Astrocyte (in vitro differentiated cells and primary cell): ENCODE data around the gene PLAC1. TPM values are rescaled to one million over a fixed set of nuclear protein-coding genes. Genes with fewer than 3 reads are reported as not detected.

Source experiments
- DNase-seq: peaks from one replicate; pipeline ENCODE4 v3.0.0-alpha.2; 2010; ENCODE audit warnings: low read depth
- FAIRE-seq: peaks from 2 replicates; lab custom pipeline; 2011; peaks lifted over from hg19 to GRCh38; lab: Jason Lieb, UNC
- H2AFZ ChIP-seq: 2 replicates; pipeline ENCODE4 v1.6.0; 2012; ENCODE audit warnings: low read depth, low read length, inconsistent platforms
- H3K27ac ChIP-seq: 2 replicates; pipeline ENCODE4 v1.5.1; 2011; ENCODE audit warnings: low read depth, low read length, inconsistent platforms
- H3K27me3 ChIP-seq: 2 replicates; pipeline ENCODE4 v1.6.0; 2011; ENCODE audit warnings: low read length, inconsistent platforms; ENCODE audit not compliant: insufficient read depth
- H3K36me3 ChIP-seq: 2 replicates; pipeline ENCODE4 v1.5.1; 2011; ENCODE audit warnings: low read length, inconsistent platforms; ENCODE audit not compliant: insufficient read depth
- H3K4me1 ChIP-seq: 2 replicates; pipeline ENCODE4 v1.5.1; 2011; ENCODE audit warnings: low read length, inconsistent platforms; ENCODE audit not compliant: insufficient read depth
- H3K4me2 ChIP-seq: 2 replicates; pipeline ENCODE4 v1.6.0; 2012; ENCODE audit warnings: low read length, inconsistent platforms
- H3K4me3 ChIP-seq: 2 replicates; pipeline ENCODE4 v1.5.1; 2011; ENCODE audit warnings: low read depth, mild to moderate bottlenecking, low read length, inconsistent platforms; ENCODE audit not compliant: insufficient read depth
- H3K79me2 ChIP-seq: 2 replicates; pipeline ENCODE4 v1.6.0; 2012; ENCODE audit warnings: mild to moderate bottlenecking, low read length, inconsistent platforms; ENCODE audit not compliant: insufficient read depth
- H3K9ac ChIP-seq: 2 replicates; pipeline ENCODE4 v1.6.0; 2012; ENCODE audit warnings: mild to moderate bottlenecking, low read length, inconsistent platforms
- H3K9me3 ChIP-seq: 2 replicates; pipeline ENCODE4 v1.5.1; 2012; ENCODE audit warnings: low read depth, mild to moderate bottlenecking, low read length, inconsistent platforms; ENCODE audit not compliant: insufficient read depth
- H4K20me1 ChIP-seq: 2 replicates; pipeline ENCODE4 v1.6.0; 2012; ENCODE audit warnings: low read length, inconsistent platforms; ENCODE audit not compliant: insufficient read depth
- H3K27ac Mint-ChIP-seq: one replicate; pipeline ENCODE4 v1.8.0; 2021; ENCODE audit warnings: mild to moderate bottlenecking, mixed read lengths; ENCODE audit not compliant: unreplicated experiment
- H3K27me3 Mint-ChIP-seq: one replicate; pipeline ENCODE4 v1.8.0; 2021; ENCODE audit warnings: low read depth, mixed read lengths; ENCODE audit not compliant: unreplicated experiment
- H3K36me3 Mint-ChIP-seq: one replicate; pipeline ENCODE4 v1.8.0; 2021; ENCODE audit warnings: low read depth, mixed read lengths; ENCODE audit not compliant: unreplicated experiment
- H3K4me1 Mint-ChIP-seq: one replicate; pipeline ENCODE4 v1.8.0; 2021; ENCODE audit warnings: low read depth, mixed read lengths; ENCODE audit not compliant: unreplicated experiment
- H3K4me3 Mint-ChIP-seq: one replicate; pipeline ENCODE4 v1.8.0; 2021; ENCODE audit warnings: mild to moderate bottlenecking, moderate library complexity, mixed read lengths; ENCODE audit not compliant: unreplicated experiment
- H3K9me3 Mint-ChIP-seq: one replicate; pipeline ENCODE4 v1.8.0; 2021; ENCODE audit warnings: mild to moderate bottlenecking, mixed read lengths; ENCODE audit not compliant: unreplicated experiment
- CTCF ChIP-seq: IDR thresholded peaks from 2 replicates; pipeline ENCODE4 v1.5.1; 2011; ENCODE audit warnings: low read depth, mild to moderate bottlenecking, inconsistent platforms, low read length, moderate library complexity; ENCODE audit not compliant: insufficient read depth
- EZH2 ChIP-seq: IDR thresholded peaks from 2 replicates; pipeline ENCODE4 v1.6.1; 2012; ENCODE audit warnings: mild to moderate bottlenecking, low read length, inconsistent platforms; ENCODE audit not compliant: insufficient read depth
- total RNA-seq: library from RNA; stranded (reverse); gene quantifications from 2 replicates; pipeline ENCODE4 v1.2.1, GENCODE V29; 2021

The PLAC1 gene
- total RNA-seq, 1 donor from 2014 or later: 0.61 TPM

GRCh38 chrX:134633394-134633793 is 24.9 kb downstream of the PLAC1 start:
- no peaks in the 10 kb centered on the region for H3K9me3 ChIP-seq
- Mint-ChIP-seq H3K27me3 (no peaks in the 10 kb centered on the region), H3K36me3 (no peaks in the 10 kb centered on the region), H3K27ac (no peak overlapping the region), H3K9me3 (no peaks in the 10 kb centered on the region), H3K4me3 (no peak overlapping the region), H3K4me1 (peaks cover 10% of the 10 kb centered on the region)
- no peak overlapping the region for H3K27ac ChIP-seq
- H3K4me3 ChIP-seq: no peak overlapping the region
- TF ChIP-seq CTCF (no peak), EZH2 (no peak)
- H3K36me3 ChIP-seq: no peaks in the 10 kb centered on the region
- DNase-seq: no peak
- no peak for FAIRE-seq
- no peaks in the 10 kb centered on the region for H3K27me3 ChIP-seq
- H3K4me1 ChIP-seq: no peaks in the 10 kb centered on the region
- H2AFZ ChIP-seq: no peak overlapping the region
- H3K79me2 ChIP-seq: no peaks in the 10 kb centered on the region
- H4K20me1 ChIP-seq: no peaks in the 10 kb centered on the region
- H3K4me2 ChIP-seq: no peak overlapping the region
- no peak overlapping the region for H3K9ac ChIP-seq

GRCh38 chrX:134632355-134632754 is 25.9 kb downstream of the PLAC1 start:
- H3K36me3 ChIP-seq: no peaks in the 10 kb centered on the region
- no peaks in the 10 kb centered on the region for H3K4me1 ChIP-seq
- no peak overlapping the region for H3K9ac ChIP-seq
- no peak overlapping the region for H3K4me3 ChIP-seq
- TF ChIP-seq CTCF: no peak
- no peak for TF ChIP-seq EZH2
- Mint-ChIP-seq H3K4me3 (no peak overlapping the region), H3K36me3 (no peaks in the 10 kb centered on the region), H3K27me3 (no peaks in the 10 kb centered on the region), H3K4me1 (peaks cover 10% of the 10 kb centered on the region), H3K27ac (peak overlapping the region; percentile 11), H3K9me3 (no peaks in the 10 kb centered on the region)
- no peak for DNase-seq
- no peaks in the 10 kb centered on the region for H3K79me2 ChIP-seq
- no peak overlapping the region for H3K27ac ChIP-seq
- no peaks in the 10 kb centered on the region for H4K20me1 ChIP-seq
- FAIRE-seq: peak; percentile 5
- no peaks in the 10 kb centered on the region for H3K9me3 ChIP-seq
- H3K27me3 ChIP-seq: no peaks in the 10 kb centered on the region
- H2AFZ ChIP-seq: no peak overlapping the region
- H3K4me2 ChIP-seq: no peak overlapping the region

GRCh38 chrX:134631426-134632346 is 26.6 kb downstream of the PLAC1 start:
- no peak overlapping the region for H3K4me3 Mint-ChIP-seq
- Histone ChIP-seq H3K36me3 (no peaks in the 10 kb centered on the region), H3K9me3 (no peaks in the 10 kb centered on the region), H3K79me2 (no peaks in the 10 kb centered on the region), H2AFZ (no peak overlapping the region), H3K4me3 (no peak overlapping the region), H3K4me1 (no peaks in the 10 kb centered on the region), H3K9ac (no peak overlapping the region), H3K27me3 (no peaks in the 10 kb centered on the region), H3K27ac (no peak overlapping the region), H4K20me1 (no peaks in the 10 kb centered on the region), H3K4me2 (no peak overlapping the region)
- FAIRE-seq (peak; percentile 87), DNase-seq (peak; percentile 33)
- H3K36me3 Mint-ChIP-seq: no peaks in the 10 kb centered on the region
- no peaks in the 10 kb centered on the region for H3K27me3 Mint-ChIP-seq
- no peak overlapping the region for H3K27ac Mint-ChIP-seq
- peaks cover 10% of the 10 kb centered on the region for H3K4me1 Mint-ChIP-seq
- no peak for TF ChIP-seq CTCF
- TF ChIP-seq EZH2: no peak
- H3K9me3 Mint-ChIP-seq: no peaks in the 10 kb centered on the region
